SK-N-SH (cell line): ENCODE results near the gene MAP3K7CL. TPM values are rescaled to one million over a fixed set of nuclear protein-coding genes. Genes with fewer than 3 reads are reported as not detected.

ENCODE experiments used
- CTCF ChIA-PET: fragments of 300-600, 350-600 bp; formaldehyde crosslinking; extraction: SDS; loops from one replicate; lab custom pipeline; 2021; lab: Yijun Ruan, JAX
- POLR2A ChIA-PET: fragments of 350-600 bp; sonication (Branson Sonifier 250); formaldehyde crosslinking; extraction: SDS; loops from one replicate; lab custom pipeline; 2020; ENCODE audit warnings: antibody characterized with exemption, inconsistent platforms; lab: Yijun Ruan, JAX
- DNase-seq: peaks from one replicate; pipeline ENCODE4 v3.0.0; 2012
- H2AFZ ChIP-seq: fragments of 200-600 bp; sonication (generic); 2 replicates; pipeline ENCODE4 v1.8.1; 2016; ENCODE audit warnings: antibody characterized with exemption, mild to moderate bottlenecking, low read depth
- H3F3A ChIP-seq: fragments of 200-600 bp; sonication (generic); replicated peaks from 2 replicates; pipeline ENCODE3; 2016; ENCODE audit warnings: antibody characterized with exemption, mild to moderate bottlenecking; ENCODE audit not compliant: insufficient read depth
- H3K27ac ChIP-seq, 2 experiments: fragments of 200-500 bp in 1 of 2; fragments of 200-600 bp in 1 of 2; sonication (Bioruptor generic) in 1 of 2; sonication (generic), shearing (Covaris generic) in 1 of 2; 2 replicates each; pipeline versions ENCODE4 v1.5.1 to v1.6.1; 2014 to 2016; ENCODE audit warnings: low read depth in 2 of 2, inconsistent platforms in 1 of 2, low read length in 1 of 2, mild to moderate bottlenecking in 1 of 2, mixed read lengths in 1 of 2
- H3K27me3 ChIP-seq: fragments of 200-600 bp; sonication (generic), shearing (Covaris generic); 2 replicates; pipeline ENCODE4 v1.6.1; 2016; ENCODE audit warnings: mixed run types; ENCODE audit not compliant: insufficient read depth
- H3K36me3 ChIP-seq, 2 experiments: fragments of 200-500 bp in 1 of 2; fragments of 200-600 bp in 1 of 2; sonication (Bioruptor generic) in 1 of 2; sonication (generic) in 1 of 2; replicated peaks in 1 of 2; 2 replicates each; pipeline versions ENCODE3 to v1.5.1; 2014 to 2016; ENCODE audit warnings: low read length in 1 of 2, mild to moderate bottlenecking in 1 of 2; ENCODE audit not compliant: insufficient read depth in 2 of 2, control insufficient read depth in 1 of 2
- H3K4me1 ChIP-seq, 2 experiments: fragments of 200-500 bp in 1 of 2; fragments of 200-600 bp in 1 of 2; sonication (Bioruptor generic) in 1 of 2; sonication (generic), shearing (Covaris generic) in 1 of 2; 2 replicates each; pipeline versions ENCODE4 v1.5.1 to v1.6.1; 2014 to 2016; ENCODE audit warnings: low read depth in 1 of 2, low read length in 1 of 2, mixed run types in 1 of 2; ENCODE audit not compliant: insufficient read depth in 2 of 2, control insufficient read depth in 1 of 2
- H3K4me2 ChIP-seq: fragments of 200-600 bp; sonication (generic), shearing (Covaris generic); 2 replicates; pipeline ENCODE4 v1.6.1; 2017; ENCODE audit warnings: mixed run types
- H3K4me3 ChIP-seq, 2 experiments: fragments of 200-500 bp in 1 of 2; fragments of 200-600 bp in 1 of 2; sonication (Bioruptor generic) in 1 of 2; sonication (generic), shearing (Covaris generic) in 1 of 2; 2 replicates each; pipeline versions ENCODE4 v1.5.1 to v1.8.1; 2014 to 2016; ENCODE audit warnings: low read depth in 2 of 2, inconsistent platforms in 1 of 2, low read length in 1 of 2, mild to moderate bottlenecking in 1 of 2, mixed read lengths in 1 of 2, moderate library complexity in 1 of 2
- H3K79me2 ChIP-seq: fragments of 200-600 bp; sonication (generic); 2 replicates; pipeline ENCODE4 v1.8.1; 2017; ENCODE audit warnings: mild to moderate bottlenecking; ENCODE audit not compliant: insufficient read depth
- H3K9ac ChIP-seq: fragments of 200-600 bp; sonication (generic); 2 replicates; pipeline ENCODE4 v1.6.1; 2017; ENCODE audit warnings: mixed run types
- H3K9me2 ChIP-seq: fragments of 200-600 bp; sonication (generic); 2 replicates; pipeline ENCODE4 v1.6.1; 2017; ENCODE audit warnings: mixed run types
- H3K9me3 ChIP-seq: fragments of 200-600 bp; sonication (generic); 2 replicates; pipeline ENCODE4 v1.6.1; 2017; ENCODE audit warnings: mixed run types, mild to moderate bottlenecking, moderate library complexity
- H4K20me1 ChIP-seq: fragments of 200-600 bp; sonication (generic); 2 replicates; pipeline ENCODE4 v1.6.1; 2017; ENCODE audit warnings: mild to moderate bottlenecking, mixed run types; ENCODE audit not compliant: insufficient read depth
- CHD2 ChIP-seq: fragments of 150-350 bp; IDR thresholded peaks from 2 replicates; pipeline ENCODE4 v1.6.1; 2018; ENCODE audit warnings: low read length; ENCODE audit not compliant: partially characterized antibody
- ELF1 ChIP-seq: IDR thresholded peaks from 2 replicates; pipeline ENCODE4 v1.4.0; 2012
- EP300 ChIP-seq, 2 experiments: IDR thresholded peaks; 2 replicates each; pipeline versions ENCODE4 v1.4.0 to v1.6.1; 2012; ENCODE audit warnings: borderline replicate concordance in 1 of 2, low read depth in 1 of 2, low read length in 1 of 2
- EZH2phosphoT487 ChIP-seq: fragments of 200-600 bp; sonication (generic); IDR thresholded peaks from 2 replicates; pipeline ENCODE4 v1.6.1; 2017; ENCODE audit warnings: low read depth, mixed run types, mild to moderate bottlenecking, antibody characterized with exemption, moderate library complexity, borderline replicate concordance
- FOSL2 ChIP-seq: IDR thresholded peaks from 2 replicates; pipeline ENCODE4 v1.4.0; 2012; ENCODE audit warnings: low read depth, mild to moderate bottlenecking, moderate library complexity, borderline replicate concordance
- GABPA ChIP-seq: IDR thresholded peaks from 2 replicates; pipeline ENCODE4 v1.4.0; 2012; ENCODE audit warnings: low read depth, mild to moderate bottlenecking
- IRF3 ChIP-seq: fragments of 150-350 bp; IDR thresholded peaks from 2 replicates; pipeline ENCODE4 v1.6.1; 2016; ENCODE audit warnings: mild to moderate bottlenecking, low read depth, low read length
- NRF1 ChIP-seq: IDR thresholded peaks from 2 replicates; pipeline ENCODE4 v1.6.1; 2012; ENCODE audit warnings: low read depth, mild to moderate bottlenecking, low read length
- RAD21 ChIP-seq: IDR thresholded peaks from 2 replicates; pipeline ENCODE4 v1.6.1; 2012; ENCODE audit warnings: mild to moderate bottlenecking, low read length
- RCOR1 ChIP-seq: fragments of 150-350 bp; IDR thresholded peaks from 2 replicates; pipeline ENCODE4 v1.6.1; 2017; ENCODE audit warnings: antibody characterized with exemption, low read length
- SMC3 ChIP-seq: IDR thresholded peaks from 2 replicates; pipeline ENCODE4 v1.6.1; 2012; ENCODE audit warnings: low read depth, low read length, improper control_type of control experiment
- TCF12 ChIP-seq: IDR thresholded peaks from 2 replicates; pipeline ENCODE4 v1.4.0; 2012
- TEAD4 ChIP-seq: IDR thresholded peaks from 2 replicates; pipeline ENCODE4 v1.4.0; 2012; ENCODE audit warnings: mild to moderate bottlenecking, borderline replicate concordance; ENCODE audit not compliant: insufficient read depth
- ZBTB33 ChIP-seq: IDR thresholded peaks from 2 replicates; pipeline ENCODE4 v1.4.0; 2012; ENCODE audit warnings: low read depth, borderline replicate concordance
- WGBS: methylation state at CpG from one replicate; pipeline ENCODE4 v1.1.6; 2017; ENCODE audit warnings: low lambda C conversion rate; 5-methylcytosine and 5-hydroxymethylcytosine counted together
- polyA plus RNA-seq, 3 experiments: library from polyadenylated mRNA; depleted of rRNA; stranded (reverse); fragments of >200 nt; gene quantifications; 2 replicates each; pipeline ENCODE4 v1.2.3, GENCODE V29; 2012
- TF ChIP-seq, protein P1 (sequence below): IDR thresholded peaks from 2 replicates; pipeline ENCODE4 v1.4.0; 2012; ENCODE audit warnings: low read depth
- TF ChIP-seq, protein P2 (sequence below): fragments of 150-350 bp; IDR thresholded peaks from 2 replicates; pipeline ENCODE4 v1.6.1; 2017; ENCODE audit warnings: antibody characterized with exemption, low read length, low read depth, borderline replicate concordance

The MAP3K7CL gene
- polyA plus RNA-seq, 1 of the 3 experiments (the other 2 are of a cell fraction) = 2.3 TPM

- no peaks in the 10 kb centered on the region for H4K20me1 ChIP-seq
- CTCF ChIA-PET = no interaction called here
- H3K27ac ChIP-seq = no peak overlapping the region
- H3K4me2 ChIP-seq = no peak overlapping the region
- H3K27me3 ChIP-seq = no peaks in the 10 kb centered on the region
- no peaks in the 10 kb centered on the region for H3K9me2 ChIP-seq
- 78% methylated on average over 7 of the region's 7 CpGs for WGBS
- peaks cover 0 to 13% of the 10 kb centered on the region in 2 experiments; a peak in 3 of 4 replicates for H3K4me1 ChIP-seq
- no peak overlapping the region for H2AFZ ChIP-seq
- no peaks in the 10 kb centered on the region for H3K36me3 ChIP-seq
- peaks cover 13% of the 10 kb centered on the region for H3F3A ChIP-seq
- no peak overlapping the region for H3K4me3 ChIP-seq
- POLR2A ChIA-PET = no interaction called here
- DNase-seq = no peak
- TF ChIP-seq, protein P1, sequence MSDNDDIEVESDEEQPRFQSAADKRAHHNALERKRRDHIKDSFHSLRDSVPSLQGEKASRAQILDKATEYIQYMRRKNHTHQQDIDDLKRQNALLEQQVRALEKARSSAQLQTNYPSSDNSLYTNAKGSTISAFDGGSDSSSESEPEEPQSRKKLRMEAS = no peak
- TF ChIP-seq TCF12 (no peak), GABPA (no peak), EZH2phosphoT487 (no peak), NRF1 (no peak), IRF3 (no peak), TEAD4 (no peak), FOSL2 (no peak)
- TF ChIP-seq, protein P2, sequence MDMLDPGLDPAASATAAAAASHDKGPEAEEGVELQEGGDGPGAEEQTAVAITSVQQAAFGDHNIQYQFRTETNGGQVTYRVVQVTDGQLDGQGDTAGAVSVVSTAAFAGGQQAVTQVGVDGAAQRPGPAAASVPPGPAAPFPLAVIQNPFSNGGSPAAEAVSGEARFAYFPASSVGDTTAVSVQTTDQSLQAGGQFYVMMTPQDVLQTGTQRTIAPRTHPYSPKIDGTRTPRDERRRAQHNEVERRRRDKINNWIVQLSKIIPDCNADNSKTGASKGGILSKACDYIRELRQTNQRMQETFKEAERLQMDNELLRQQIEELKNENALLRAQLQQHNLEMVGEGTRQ = no peak
- H3K9ac ChIP-seq = no peak overlapping the region
- 0 out of 2 replicates have a peak, but pooled peaks cover 8% of the 10 kb centered on the region for H3K9me3 ChIP-seq
- H3K79me2 ChIP-seq = no peaks in the 10 kb centered on the region
These were observed 2.8 kb downstream of the MAP3K7CL start for GRCh38 chr21:29133241-29133640.

DNA sequence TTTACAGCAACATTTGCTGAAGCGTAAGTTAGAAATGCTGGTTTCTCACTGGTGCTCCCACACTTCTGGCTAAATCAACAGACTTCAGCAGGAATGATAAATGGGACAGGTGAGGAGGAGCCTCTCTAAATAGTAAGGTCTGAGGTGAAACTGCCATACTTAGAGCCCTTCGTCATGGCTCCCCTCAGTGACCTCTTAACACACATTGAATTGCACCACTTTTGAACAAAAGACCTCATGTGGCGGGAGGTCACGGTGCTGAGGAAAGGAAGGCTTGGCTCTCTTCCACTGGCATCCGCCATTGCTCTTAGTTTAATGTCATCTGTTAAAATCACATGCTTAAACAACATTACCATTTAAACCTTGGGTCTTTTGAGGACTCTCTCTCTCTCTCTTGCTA lies 3.4 kb downstream of the MAP3K7CL start:
- whole genome bisulfite sequencing = 91% methylated on average over 5 of the region's 5 CpGs
- Histone ChIP-seq H3K27ac (no peak overlapping the region), H3K4me1 (peaks cover 0 to 13% of the 10 kb centered on the region in 2 experiments; a peak in 3 of 4 replicates), H2AFZ (no peak overlapping the region), H3K4me3 (no peak overlapping the region), H3K36me3 (no peaks in the 10 kb centered on the region), H3F3A (peaks cover 13% of the 10 kb centered on the region), H3K9ac (no peak overlapping the region), H3K9me3 (0 out of 2 replicates have a peak, but pooled peaks cover 8% of the 10 kb centered on the region), H4K20me1 (no peaks in the 10 kb centered on the region), H3K4me2 (no peak overlapping the region), H3K9me2 (no peaks in the 10 kb centered on the region), H3K27me3 (no peaks in the 10 kb centered on the region), H3K79me2 (no peaks in the 10 kb centered on the region)
- CTCF ChIA-PET = no interaction called here
- POLR2A ChIA-PET = no interaction called here
- TF ChIP-seq ZBTB33 (no peak), RCOR1 (no peak), CHD2 (no peak), EP300 (IDR thresholded peaks at IDR 0.05; ENCODE audit: borderline replicate concordance in 1 of 2, low read depth in 1 of 2, low read length in 1 of 2) (no peak), TEAD4 (no peak), ELF1 (no peak), SMC3 (no peak), RAD21 (no peak)
- TF ChIP-seq, protein P2 = no peak
- DNase-seq = no peak
